Jurkat, Clone E6-1 (cell line): Measurements from ENCODE around the gene IL36B.

Experiments used
- DNase-seq: peaks from one replicate; pipeline ENCODE4 v3.0.0-alpha.2; 2011; ENCODE audit warnings: low read depth, low spot score
- H3K4me3 ChIP-seq: 2 replicates; pipeline ENCODE4 v1.5.1; 2011; ENCODE audit warnings: mild to moderate bottlenecking, low read length, control low read depth, moderate library complexity

The IL36B gene

DNA sequence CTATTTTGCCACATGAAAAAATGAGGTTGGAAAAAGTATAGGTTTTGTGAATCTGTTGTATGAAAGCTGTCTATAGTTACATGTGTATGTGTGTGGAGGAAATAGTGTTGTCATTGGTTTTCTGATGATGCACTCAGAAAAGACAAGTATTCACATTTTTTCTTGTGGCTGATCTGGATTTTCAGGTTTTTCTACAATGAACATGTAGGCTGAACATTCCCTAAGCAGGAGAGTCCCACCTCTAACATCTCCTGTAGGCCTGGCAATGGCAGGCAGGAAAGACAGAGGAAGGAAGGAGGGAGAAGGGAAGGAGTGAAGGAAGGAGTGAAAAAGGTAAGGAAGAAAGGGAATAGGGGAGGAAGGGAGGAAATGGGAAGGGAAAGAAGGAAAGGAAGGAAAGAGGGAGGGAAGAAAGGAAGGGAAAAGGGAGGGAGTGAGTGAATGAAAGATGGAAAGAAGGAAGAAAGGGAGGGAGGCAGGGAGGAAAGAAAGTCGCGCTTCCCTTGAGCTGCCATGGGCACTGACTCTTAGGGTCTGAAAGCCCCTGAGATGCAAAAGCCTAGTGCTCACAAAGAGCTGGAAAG lies 5.8 kb upstream of the IL36B start:
- H3K4me3 ChIP-seq = no peak overlapping the region
- no peak for DNase-seq

DNA sequence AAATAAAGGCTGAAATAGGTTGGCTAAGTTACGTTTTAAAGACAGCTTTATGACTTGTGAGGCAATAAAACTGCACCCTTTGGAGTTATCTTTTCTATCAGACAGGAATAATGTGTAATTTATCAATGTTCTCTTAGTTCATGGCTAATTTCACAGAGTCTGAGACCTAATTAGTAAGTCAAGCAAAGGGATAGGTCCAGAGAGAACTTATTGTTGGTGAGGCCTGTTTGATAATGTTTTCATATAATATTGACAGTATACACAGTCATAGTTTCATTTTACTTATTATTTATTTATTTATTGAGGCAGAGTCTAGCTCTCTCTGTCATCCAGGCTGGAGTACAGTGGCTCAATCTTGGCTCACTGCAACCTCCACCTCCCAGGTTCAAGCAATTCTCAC lies 4.5 kb upstream of the IL36B start:
- no peak for DNase-seq
- H3K4me3 ChIP-seq = no peak overlapping the region

DNA sequence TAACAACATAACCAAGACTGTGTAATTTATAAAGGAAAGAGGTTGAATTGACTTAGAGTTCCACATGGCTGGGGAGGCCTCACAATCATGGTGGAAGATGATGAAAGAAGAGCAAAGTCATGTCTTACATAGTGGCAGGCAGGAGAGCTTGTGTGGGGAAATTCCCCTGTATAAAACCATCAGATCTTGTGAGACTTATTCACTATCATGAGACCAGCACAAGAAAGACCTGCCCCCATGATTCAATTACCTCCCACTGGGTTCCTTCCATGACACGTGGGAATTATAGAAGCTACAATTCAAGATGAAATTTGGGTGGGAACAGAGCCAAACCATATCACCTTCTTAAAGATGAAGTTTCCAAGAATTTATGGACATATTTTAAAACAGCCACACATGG lies 3.9 kb upstream of the IL36B start:
- DNase-seq = no peak

DNA sequence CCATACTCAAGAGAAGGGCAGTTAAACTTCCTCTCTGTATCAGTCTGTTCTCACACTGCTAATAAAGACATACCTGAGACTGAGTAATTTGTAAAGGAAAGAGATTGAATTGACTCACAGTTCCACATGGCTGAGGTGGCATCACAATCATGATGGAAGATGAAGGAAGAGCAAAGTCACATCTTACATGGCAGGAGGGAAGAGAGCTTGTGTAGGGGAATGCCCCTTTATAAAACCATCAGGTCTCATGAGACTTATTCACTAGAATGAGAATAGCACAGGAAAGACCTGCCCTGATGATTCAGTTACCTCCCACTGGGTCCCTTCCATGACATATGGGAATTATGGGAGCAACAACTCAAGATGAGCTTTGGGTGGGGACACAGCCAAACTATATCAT lies 1.4 kb upstream of the IL36B start:
- no peak overlapping the region for H3K4me3 ChIP-seq
- DNase-seq = no peak

More for the DNA sequence above, 3.9 kb upstream of the IL36B start:
- H3K4me3 ChIP-seq = no peak overlapping the region

DNA sequence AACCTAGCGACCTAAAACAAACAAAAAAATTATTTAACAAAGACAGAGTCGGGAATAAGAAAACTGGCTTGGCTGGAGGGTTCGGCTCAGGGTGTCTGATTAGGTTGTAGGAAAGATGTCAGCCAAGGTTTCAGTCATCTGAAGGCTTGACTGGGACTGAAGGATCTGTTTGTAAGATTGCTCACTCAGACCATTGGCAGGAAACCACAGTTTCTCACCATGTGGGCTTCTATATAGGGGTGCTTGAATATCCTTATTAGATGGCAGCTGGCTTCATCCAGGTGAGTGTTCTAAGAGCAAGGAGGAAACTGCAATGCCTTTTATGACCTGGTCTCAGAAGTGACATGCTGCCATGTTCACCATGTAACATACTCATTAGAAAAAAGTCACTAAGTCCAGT lies 999 bp upstream of the IL36B start:
- no peak overlapping the region for H3K4me3 ChIP-seq
- no peak for DNase-seq

DNA sequence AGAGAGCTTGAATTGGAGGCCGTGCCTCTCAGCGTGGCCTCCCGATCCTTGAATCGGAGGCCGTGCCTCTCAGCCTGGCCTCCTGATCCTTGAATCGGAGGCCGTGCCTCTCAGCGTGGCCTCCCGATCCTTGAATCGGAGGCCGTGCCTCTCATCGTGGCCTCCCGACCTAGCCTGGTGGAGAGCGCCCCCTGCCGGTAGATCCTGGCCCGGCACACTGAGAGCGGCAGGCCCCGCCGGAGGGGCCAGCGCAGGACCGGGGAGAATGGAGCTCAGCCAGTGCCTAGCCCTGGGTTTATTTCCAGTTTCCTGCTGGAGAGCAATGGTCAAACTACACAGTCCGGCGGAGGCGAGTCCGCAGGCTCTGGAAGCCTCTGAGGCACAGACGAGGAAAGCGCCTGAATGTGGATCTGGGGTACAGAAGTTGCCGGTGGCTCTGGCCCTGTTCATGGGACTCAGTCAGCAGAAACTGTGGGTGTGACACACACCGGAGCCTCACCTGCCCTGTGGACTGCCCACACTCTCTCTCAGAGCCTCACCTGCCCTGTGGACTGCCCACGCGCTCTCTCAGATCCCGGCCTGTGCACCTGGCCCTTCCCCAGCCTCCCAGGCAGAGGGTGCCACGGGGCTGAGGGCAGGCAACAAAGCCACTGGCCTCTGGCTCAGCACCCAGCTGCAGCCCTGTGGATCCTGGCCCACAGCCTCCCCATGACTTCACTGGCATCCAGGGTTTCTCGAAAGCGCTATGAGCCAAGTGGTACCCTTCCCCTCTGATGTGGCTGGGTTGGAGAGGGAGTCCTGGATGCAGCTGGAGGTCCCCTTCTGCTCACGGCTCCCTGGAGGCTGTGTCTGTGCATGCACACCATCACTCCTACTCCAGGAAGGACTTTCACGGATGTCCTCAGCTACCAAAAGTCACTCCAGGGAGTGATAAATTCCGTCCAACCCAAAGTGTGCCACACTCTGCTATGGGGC lies 1.5 kb downstream of the IL36B start:
- no peak overlapping the region for H3K4me3 ChIP-seq
- DNase-seq = no peak

DNA sequence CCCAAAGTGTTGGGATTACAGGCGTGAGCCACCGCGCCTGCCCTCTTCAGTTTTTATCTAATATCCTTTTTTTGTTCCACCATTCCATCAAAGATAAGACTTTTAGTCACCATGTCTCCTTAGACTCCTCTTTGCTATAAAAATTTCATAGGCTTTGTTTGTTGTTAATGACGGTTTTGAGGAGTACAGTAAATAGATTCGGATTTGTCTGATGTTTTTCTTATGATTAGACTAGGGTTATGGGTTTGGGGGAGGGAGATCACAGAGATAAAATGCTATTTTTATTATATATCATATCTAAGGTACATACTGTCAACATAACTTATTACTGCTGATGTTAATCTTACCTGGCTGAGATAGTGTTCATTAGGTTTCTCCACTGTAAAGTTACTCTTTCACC lies 6.2 kb downstream of the IL36B start:
- no peak overlapping the region for H3K4me3 ChIP-seq
- DNase-seq = no peak

DNA sequence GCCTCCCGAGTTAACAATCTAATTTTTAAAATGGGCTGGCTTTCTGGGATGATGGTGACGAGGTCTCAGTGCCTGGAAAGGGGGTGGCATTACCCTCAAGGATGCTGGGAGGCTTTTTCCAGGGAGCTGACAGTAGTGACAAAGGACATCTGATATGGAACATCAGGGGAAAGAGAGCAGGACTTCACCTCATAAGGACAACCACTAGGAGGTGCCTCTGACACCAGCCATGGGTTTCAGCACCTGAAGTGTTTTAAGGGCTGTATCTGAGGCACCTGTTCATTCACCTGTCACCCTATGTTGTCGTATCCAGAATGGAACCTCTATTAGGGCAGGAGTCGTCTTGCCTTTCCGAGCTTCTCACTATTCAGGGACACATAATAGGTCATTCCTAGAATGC lies 10.8 kb downstream of the IL36B start:
- DNase-seq = no peak
- no peak overlapping the region for H3K4me3 ChIP-seq

DNA sequence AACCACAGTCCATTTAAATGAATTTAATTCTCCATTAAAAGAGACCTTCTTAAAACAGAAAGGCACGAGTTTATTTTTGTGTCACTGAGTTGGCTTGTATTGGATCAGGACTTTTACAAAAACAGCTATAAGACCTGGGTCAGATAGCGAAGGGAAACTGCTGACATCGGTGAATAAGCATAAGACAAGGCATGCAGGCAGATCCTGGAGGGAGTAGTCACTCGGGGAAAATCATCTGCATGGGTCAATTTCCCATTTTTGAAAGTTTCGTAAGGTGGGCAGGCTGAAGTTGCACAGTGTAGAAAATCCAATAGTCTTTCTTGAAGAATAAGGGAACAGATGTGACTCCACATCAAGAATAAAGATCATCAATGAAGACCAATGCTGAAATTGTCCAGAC lies 12.9 kb downstream of the IL36B start:
- H3K4me3 ChIP-seq = no peak overlapping the region
- no peak for DNase-seq

DNA sequence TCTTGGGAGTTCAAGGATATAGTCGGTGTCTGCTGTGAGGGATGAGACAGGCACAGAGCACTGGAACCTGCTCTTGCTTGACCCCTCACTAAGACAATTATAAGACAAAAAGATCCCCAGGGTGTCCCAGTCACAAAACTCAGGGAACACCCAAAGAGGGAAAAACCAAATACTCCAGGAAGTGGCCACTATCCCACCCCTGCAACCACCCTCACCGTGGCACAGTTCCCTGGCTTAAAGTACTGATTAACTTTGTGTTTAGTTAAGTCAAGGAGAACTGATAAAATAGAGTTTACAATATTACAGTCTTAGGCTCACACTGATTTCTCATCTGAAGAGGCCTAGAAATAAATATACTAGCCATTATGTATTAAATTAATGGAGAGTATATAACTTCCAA lies 13.5 kb downstream of the IL36B start:
- H3K4me3 ChIP-seq = no peak overlapping the region
- DNase-seq = no peak

DNA sequence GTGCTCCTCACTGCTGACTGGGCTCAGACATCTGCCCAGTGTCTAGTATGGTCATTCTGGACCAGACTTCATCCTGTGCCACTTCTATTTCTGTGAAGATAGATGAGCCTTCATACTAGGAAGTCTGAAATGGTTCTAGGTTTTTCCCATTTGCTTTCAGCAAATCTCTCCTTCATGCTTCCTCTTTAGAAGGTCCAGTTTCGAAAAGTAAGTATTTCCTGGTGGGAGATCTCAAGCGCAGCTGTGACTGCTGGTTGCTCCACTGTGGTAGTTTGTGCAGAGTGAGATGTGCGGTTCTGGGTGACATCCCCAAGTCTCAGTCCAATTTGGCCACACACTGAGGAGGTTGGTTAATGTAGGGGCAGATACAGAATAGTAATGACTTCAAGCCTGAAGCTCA lies 14.4 kb downstream of the IL36B start:
- DNase-seq = no peak
- no peak overlapping the region for H3K4me3 ChIP-seq

DNA sequence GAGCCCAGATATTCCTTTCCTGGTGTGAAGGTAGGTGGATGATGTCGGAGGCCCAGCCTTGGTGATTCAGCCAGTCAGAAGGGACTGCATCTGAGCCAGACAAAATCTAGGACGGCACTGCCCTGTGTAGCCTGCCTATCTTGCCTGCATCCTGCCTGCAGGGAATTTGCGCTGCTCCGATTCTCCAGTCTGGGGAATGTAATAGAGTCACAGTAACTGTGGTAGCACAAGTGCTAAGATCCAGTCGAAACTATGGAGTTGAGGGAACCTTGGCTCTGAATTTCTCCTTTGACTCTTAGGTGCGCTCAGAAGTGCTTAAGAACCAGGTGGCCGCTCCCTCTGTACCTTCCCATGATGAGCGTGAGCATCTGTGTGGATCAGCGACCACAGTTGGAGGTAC lies 15.9 kb downstream of the IL36B start:
- no peak for DNase-seq
- H3K4me3 ChIP-seq = no peak overlapping the region

DNA sequence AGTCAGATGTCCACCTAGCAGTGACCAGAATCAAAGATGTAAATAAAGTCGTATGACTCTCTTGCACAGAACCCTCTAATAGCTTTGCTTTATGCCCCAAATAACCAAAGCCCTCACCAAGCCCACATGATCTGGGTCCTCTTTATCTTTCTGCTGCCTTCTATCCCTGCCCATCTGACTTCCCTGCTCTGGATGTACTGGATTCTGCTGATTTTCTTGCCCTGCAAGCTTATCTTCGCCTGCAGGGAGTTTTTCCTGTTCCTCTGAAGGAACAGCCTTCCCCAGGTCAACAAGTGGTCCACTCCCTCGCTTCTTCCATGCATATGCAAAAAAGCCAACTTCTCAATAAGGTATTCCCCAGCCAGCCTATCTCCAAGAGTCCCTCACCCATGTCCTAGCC lies 18.7 kb downstream of the IL36B start:
- no peak overlapping the region for H3K4me3 ChIP-seq
- DNase-seq = no peak

DNA sequence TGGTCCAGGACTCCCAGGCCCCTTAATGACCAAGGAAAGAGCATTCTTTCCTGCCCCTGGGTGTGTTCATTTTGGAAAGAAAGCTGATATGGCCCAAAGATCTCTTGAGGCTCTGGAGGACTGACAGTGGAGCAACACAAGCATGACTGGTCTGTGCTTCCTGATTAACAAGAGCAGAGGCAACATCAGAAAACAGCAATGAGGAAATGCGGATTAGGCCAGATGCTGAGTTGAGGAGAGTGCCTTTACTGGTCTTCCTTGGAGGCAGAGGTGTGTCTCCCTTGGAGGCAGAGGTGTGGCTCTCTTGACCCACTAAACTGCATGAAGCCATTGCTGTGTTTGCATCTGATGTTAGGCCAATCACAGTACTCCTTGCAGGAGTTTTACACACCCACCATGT lies 19.9 kb downstream of the IL36B start:
- no peak overlapping the region for H3K4me3 ChIP-seq

DNA sequence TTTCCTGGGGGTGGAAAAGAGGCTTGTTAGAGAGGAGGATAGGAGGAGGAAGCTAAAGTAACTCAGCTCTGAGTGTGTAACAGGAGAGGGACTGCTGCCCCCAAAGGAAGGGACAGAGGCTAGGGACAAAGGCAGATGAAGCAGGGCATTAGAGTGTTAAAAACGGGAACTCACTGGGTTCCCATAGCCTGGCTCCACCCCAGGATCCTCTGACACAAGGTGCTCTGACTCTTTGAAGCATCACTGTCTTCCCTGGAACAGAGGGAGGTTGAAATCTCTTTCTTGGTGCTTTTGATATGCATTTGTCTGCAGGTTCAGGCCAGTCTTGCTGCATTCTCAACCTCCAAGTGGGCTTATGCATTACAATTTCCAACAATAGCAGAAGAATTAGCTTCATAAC lies 24.6 kb downstream of the IL36B start:
- no peak for DNase-seq
- H3K4me3 ChIP-seq = no peak overlapping the region

More for the DNA sequence above, 19.9 kb downstream of the IL36B start:
- DNase-seq = no peak

DNA sequence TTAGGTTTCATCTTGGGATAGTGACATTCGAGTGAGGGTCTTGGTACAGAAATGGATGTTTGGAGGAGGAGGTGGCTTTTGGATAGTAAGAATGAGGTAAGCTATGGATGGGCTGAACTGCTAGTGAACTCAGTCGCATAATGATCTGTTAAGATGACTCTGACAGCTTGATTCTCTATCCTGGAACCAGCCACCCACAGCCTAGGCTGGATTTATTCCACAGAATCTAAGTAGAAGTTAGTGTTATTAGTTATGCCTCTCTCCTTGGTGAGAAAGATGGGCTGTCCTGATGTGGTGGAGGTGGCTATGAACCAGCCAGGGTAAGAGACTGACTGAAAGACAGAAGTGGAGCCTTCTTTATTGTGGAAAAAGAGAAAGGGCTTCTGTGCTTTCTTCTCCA lies 25.0 kb downstream of the IL36B start:
- DNase-seq = no peak

DNA sequence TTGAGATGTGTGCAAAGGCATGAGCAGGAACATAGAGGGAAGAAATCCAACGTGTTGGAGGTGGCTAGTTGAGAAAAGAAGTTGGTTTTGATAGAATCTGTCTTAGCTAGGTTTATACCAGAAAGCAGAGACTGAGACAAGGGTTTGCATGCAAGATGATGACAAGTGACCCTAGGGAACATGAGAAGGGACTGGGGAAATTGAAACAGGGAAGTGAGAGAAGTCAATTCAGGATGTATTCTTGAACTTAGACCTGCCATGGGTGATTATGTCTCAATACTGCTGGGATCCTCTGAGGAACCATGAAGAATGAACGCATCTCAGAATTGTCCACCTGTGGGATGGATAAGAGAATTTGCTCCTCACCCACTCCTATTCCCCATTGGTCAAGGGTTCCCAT lies 26.9 kb downstream of the IL36B start:
- DNase-seq = no peak
- no peak overlapping the region for H3K4me3 ChIP-seq

More for the DNA sequence above, 25.0 kb downstream of the IL36B start:
- H3K4me3 ChIP-seq = no peak overlapping the region

DNA sequence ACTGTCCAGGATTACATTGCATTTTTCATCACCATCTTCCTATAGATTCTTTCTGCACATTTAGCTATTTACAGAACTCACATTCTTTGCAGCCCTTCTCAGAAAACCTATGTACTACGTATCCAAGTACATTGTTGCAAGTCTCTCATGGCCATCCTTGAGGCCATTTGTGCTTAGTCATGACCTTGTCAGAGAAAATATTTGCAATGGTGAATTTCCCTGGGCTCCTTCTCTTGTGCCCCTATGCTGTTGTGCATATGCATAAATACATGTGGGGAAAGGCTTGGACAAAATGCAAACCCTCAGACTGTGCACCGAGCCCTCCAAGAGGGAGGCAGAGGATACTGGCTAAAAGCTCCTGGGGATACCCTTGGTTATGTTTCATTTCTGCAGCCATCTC lies 27.9 kb downstream of the IL36B start:
- DNase-seq = no peak
- H3K4me3 ChIP-seq = no peak overlapping the region

DNA sequence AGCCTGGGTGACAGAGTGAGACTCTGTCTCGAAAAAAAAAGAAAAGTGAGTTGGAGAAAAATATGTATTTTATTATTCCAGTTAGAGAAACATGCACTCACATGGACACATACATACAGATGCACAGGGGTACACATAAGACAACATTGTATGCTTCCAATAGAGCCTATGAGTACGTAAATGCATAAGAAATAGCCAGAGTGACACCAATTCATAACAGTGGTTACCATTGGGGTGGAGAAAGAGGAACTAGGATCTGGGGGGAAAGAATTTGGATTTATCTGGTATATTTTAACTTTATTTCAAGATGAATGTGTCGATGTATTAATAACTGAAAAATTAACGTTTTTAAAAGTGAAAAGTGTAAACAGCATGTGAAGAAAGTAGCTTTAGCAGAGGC lies 31.4 kb downstream of the IL36B start:
- no peak for DNase-seq
- H3K4me3 ChIP-seq = no peak overlapping the region

DNA sequence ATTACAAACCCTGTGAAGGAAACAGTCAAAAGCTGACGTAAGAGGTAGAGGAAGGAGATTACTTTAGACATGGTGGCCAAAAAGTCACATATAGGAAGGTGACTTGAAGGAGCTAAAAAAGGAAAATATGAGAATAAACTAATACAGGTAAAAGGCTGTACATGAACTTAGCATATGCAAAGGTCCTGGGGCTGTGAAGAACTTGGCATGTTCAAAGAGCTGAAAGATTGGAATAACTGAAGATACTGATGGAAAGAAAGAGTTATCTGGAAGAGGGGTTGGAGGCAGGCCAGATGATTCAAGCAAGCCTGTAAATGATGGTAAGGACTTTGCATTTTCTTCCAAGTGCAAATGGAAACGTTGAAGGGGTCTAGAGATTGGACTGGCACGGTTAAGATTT lies 34.2 kb downstream of the IL36B start:
- H3K4me3 ChIP-seq = no peak overlapping the region
- DNase-seq = no peak

DNA sequence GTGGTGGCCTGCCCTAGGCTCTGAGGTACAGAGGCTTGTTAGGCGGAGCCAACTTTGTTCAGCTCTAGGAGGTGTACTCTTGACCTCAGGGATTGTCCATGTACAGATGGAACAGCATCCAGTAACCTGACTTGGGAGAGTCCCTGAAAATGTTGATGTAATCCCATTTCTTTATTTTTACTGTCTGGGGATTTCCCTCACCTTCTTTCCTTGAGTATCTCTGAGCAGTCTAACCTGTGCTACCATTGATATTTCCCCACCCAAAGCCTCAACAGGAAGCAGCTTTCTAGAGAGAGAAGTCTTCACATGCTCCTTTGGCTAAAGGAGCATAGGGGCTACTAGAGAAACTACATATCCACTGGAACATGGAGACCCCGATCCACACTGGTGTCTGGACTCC lies 37.0 kb downstream of the IL36B start:
- no peak for DNase-seq
- no peak overlapping the region for H3K4me3 ChIP-seq
